Bronchial epithelial cell (primary cell): ENCODE results near the gene PPM1M. TPM values are rescaled to one million over a fixed set of nuclear protein-coding genes. Genes with fewer than 3 reads are reported as not detected.

Experiments used
- DNase-seq: peaks from one replicate; pipeline ENCODE4 v3.0.0-alpha.2; 2010; ENCODE audit warnings: low read depth
- FAIRE-seq: peaks from 2 replicates; lab custom pipeline; 2011; peaks lifted over from hg19 to GRCh38; lab: Jason Lieb, UNC
- H3K27me3 ChIP-seq: 2 replicates; pipeline ENCODE4 v1.5.1; 2011; ENCODE audit warnings: low read length; ENCODE audit not compliant: control insufficient read depth, insufficient read depth
- H3K36me3 ChIP-seq: 2 replicates; pipeline ENCODE4 v1.5.1; 2011; ENCODE audit warnings: low read length; ENCODE audit not compliant: control insufficient read depth, insufficient read depth
- H3K4me3 ChIP-seq: 2 replicates; pipeline ENCODE4 v1.5.1; 2011; ENCODE audit warnings: mild to moderate bottlenecking, low read depth, low read length, control low read depth
- total RNA-seq: library from RNA; depleted of rRNA; stranded (reverse); fragments of >200 nt; gene quantifications from 2 replicates; pipeline ENCODE4 v1.2.1, GENCODE V29; 2014
- TF ChIP-seq, protein P1 (sequence below): IDR thresholded peaks from 2 replicates; pipeline ENCODE4 v1.5.1; 2011; ENCODE audit warnings: mild to moderate bottlenecking, moderate library complexity, low read length, control low read depth, inconsistent platforms; ENCODE audit not compliant: insufficient read depth, severe bottlenecking

Gene PPM1M
- total RNA-seq, 1 donor from 2014 or later = 2.6 TPM

DNA sequence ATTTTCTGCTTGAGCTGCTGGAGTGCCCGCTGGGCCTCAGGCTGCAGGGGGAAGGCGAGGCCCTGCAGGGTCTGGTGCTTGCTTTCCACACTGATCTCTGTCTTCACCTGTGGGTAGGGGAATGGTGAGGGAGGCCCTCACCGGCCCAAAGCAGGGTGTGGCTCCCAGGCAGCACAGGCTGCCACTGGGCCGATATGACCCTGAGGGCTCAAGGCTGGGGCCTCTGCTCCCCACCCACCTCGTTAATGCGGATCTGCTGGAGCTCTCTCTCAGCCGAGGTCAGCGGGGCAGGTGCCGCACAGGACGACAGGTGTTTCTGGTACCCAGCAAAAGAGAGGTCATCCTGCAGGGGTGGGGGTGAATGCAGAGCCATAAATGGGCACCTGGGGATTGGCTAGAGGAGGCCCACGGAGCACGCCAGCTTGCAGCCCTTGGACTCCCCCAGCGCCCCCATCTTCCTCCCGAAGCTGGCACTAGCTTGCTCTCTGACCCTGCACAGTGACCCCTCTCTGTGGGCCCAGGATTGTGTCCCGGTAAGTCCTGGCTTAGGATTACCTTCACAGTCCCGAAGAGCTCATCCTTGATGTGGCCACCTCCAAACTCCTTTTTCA, 14.6 kb upstream of the PPM1M start:
- no peak for DNase-seq
- TF ChIP-seq, protein P1, sequence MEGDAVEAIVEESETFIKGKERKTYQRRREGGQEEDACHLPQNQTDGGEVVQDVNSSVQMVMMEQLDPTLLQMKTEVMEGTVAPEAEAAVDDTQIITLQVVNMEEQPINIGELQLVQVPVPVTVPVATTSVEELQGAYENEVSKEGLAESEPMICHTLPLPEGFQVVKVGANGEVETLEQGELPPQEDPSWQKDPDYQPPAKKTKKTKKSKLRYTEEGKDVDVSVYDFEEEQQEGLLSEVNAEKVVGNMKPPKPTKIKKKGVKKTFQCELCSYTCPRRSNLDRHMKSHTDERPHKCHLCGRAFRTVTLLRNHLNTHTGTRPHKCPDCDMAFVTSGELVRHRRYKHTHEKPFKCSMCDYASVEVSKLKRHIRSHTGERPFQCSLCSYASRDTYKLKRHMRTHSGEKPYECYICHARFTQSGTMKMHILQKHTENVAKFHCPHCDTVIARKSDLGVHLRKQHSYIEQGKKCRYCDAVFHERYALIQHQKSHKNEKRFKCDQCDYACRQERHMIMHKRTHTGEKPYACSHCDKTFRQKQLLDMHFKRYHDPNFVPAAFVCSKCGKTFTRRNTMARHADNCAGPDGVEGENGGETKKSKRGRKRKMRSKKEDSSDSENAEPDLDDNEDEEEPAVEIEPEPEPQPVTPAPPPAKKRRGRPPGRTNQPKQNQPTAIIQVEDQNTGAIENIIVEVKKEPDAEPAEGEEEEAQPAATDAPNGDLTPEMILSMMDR = no peak
- Histone ChIP-seq H3K4me3 (no peak overlapping the region), H3K36me3 (peaks cover 23% of the 10 kb centered on the region), H3K27me3 (no peaks in the 10 kb centered on the region)
- no peak for FAIRE-seq

DNA sequence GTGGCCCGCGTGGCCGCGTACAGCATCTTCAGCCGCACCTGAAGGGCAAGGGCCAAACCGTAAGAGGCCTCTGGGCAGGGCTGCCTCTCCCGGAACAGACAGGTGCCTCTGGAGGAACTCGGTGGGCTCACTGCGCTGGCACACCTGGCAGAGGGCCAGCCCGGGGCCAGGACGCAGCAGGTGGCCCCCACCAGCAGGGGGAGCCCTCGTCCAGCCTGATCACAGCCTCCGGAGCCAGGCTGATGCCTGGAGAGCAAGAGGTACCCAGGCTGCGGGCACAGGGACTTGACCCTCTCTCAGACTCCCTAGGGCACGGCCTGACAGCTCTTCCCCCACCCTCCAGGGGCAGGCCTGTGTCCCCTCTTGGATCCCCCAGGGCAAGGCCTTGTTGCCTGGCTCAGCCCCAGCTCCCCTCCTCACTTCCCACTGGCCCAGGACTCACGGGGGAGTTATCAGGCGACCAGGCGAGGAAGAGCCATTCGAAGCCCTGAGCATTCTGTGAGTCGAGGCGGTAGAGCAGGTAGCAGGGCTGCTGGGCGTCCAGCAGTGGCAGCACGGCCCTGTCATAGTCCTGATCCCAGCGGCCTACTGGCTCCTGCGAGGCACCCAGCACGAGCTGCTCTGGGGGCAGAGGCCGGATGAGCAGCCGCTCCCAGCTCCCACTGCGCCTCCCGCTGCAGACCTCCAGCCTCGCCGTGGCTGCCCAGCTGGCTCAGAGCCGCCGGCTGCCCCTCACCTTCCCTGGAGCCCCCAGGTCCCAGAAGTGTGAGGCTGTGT, 13.9 kb upstream of the PPM1M start:
- Histone ChIP-seq H3K4me3 (no peak overlapping the region), H3K27me3 (no peaks in the 10 kb centered on the region), H3K36me3 (peaks cover 24% of the 10 kb centered on the region)
- TF ChIP-seq, protein P1 = peak; percentile 99
- peak; percentile 38 for DNase-seq
- FAIRE-seq = no peak

DNA sequence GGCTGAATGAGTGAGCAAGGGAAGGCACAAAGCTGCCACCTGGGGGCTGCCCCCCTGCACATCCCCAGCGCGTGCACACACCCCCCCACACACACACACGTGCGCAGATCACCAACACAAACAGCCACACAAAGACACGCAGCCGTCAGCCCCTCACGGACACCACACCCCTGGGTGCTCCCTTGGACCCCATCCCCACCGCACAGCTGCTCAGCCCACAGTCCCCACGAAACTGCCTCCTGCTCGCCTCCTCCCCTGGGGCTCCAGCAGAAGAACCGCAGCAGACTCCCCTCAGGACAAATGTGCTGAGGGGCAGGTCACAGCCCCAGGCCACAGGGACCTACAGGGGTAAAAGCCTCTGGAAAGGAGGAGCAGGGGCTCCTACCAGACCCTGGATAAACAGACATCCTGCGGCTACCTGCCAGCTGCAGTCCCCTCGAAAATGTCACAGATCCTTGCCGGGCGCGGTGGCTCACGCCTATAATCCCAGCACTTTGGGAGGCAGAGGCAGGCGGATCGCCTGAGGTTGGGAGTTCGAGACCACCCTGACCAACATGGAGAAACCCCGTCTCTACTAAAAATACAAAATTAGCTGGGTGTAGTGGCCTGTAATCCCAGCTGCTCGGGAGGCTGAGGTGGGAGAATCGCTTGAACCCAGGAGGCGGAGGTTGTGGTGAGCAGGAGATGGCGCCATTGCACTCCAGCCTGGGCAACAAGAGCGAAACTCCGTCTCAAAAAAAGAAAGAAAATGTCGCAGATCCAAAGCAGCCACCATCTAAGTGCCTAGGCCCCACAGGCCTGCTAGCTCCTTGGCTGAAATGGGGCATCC, 13.1 kb upstream of the PPM1M start:
- peaks cover 24% of the 10 kb centered on the region for H3K36me3 ChIP-seq
- TF ChIP-seq, protein P1 = no peak
- no peak for FAIRE-seq

DNA sequence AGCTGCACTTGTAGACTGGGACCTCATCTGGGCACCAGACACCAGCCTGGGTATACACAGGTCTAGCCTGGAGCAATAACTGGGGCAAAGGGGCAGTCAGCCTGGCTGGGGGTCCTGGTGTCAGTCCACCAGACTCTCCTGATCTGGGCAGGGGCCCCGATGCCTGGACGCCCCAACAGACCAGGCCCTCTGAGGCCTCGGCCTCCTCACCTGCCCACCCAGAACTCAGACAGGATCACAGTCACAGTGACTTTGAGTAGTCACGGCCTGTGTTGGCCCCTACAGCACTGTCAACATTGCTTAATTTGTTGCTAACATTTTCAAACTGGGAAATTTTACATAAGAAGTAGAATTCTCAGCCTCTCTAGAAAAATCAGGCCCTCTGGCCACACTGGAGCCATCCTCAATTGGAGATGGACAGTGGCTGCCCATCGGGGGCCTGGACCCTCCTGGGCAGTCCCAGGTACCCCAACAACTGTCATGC, 12.4 kb upstream of the PPM1M start:
- DNase-seq (no peak), FAIRE-seq (no peak)
- TF ChIP-seq, protein P1 = no peak
- H3K4me3 ChIP-seq = no peak overlapping the region
- H3K27me3 ChIP-seq = no peaks in the 10 kb centered on the region
- H3K36me3 ChIP-seq = peaks cover 24% of the 10 kb centered on the region

More for the DNA sequence above, 13.1 kb upstream of the PPM1M start:
- Histone ChIP-seq H3K4me3 (no peak overlapping the region), H3K27me3 (no peaks in the 10 kb centered on the region)
- DNase-seq = no peak

DNA sequence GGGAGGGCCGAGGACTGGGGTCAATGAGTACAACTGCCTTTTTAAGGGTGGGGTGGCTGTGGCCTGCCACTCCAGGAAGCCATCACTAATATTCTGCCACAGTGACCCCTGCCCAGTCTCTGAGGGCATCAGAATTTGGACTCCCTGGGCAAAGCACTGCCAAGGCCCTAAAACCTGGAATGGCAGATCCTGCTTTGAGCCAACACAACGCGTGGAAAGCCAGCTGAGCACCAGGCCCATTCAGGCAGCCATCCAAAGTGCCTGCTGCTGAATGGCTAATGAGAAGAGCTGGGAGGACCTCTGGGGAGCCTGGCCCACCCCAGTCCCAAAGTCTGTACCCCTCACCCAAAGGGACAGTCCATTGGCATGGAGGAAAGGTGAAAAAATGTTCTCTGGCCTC, 11.6 kb upstream of the PPM1M start:
- TF ChIP-seq, protein P1 = no peak
- Histone ChIP-seq H3K27me3 (no peaks in the 10 kb centered on the region), H3K4me3 (no peak overlapping the region), H3K36me3 (peaks cover 24% of the 10 kb centered on the region)
- no peak for DNase-seq
- FAIRE-seq = no peak
